Left renal pelvis (tissue), 4 donors: ENCODE measurements around the gene EXOG. TPM values are rescaled to one million over a fixed set of nuclear protein-coding genes. Genes with fewer than 3 reads are reported as not detected.

ENCODE experiments used
- DNase-seq, 4 donors: peaks; one replicate each; pipeline ENCODE4 v3.0.0-alpha.2; 2013; ENCODE audit warnings: low read depth in 4 of 4, low spot score in 3 of 4
- polyA plus RNA-seq, 4 donors: library from polyadenylated mRNA; unstranded; fragments of 120-200 nt; gene quantifications; one replicate each; pipeline ENCODE4 v1.2.1, GENCODE V29; 2013; ENCODE audit not compliant: insufficient read length in 4 of 4

Gene EXOG
- polyA plus RNA-seq, 4 donors: 14.1 to 18.0 (median 15.5) TPM

- no peak for DNase-seq
Observed at GRCh38 chr3:38543586-38543985, 47.4 kb downstream of the EXOG start.

- DNase-seq: no peak
Observed at GRCh38 chr3:38544926-38545325, 48.8 kb downstream of the EXOG start.

- DNase-seq: no peak
Observed at GRCh38 chr3:38545550-38545949, 49.4 kb downstream of the EXOG start.

DNA sequence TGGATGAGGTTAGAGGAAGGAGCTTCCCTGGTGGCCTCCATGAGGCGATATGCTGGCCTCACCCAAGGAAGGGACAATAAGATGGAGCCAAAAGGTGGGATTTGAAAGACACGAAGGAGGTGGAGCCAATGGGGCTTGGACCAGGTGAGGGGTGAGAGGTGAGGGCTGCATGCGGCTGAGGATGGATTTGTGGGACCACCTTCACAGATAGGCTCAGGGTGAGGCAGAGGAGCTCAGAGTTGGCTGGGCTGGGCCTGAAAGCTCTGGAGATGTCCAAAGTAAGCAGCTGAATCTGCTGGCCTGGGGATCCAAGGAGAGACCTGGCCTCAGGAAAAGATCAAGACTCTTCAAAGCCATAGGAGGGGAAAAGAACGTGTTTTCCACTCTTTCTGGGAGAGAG is 49.8 kb downstream of the EXOG start:
- no peak for DNase-seq

- DNase-seq: no peak
Observed at GRCh38 chr3:38548154-38548931, 52.2 kb downstream of the EXOG start.

DNA sequence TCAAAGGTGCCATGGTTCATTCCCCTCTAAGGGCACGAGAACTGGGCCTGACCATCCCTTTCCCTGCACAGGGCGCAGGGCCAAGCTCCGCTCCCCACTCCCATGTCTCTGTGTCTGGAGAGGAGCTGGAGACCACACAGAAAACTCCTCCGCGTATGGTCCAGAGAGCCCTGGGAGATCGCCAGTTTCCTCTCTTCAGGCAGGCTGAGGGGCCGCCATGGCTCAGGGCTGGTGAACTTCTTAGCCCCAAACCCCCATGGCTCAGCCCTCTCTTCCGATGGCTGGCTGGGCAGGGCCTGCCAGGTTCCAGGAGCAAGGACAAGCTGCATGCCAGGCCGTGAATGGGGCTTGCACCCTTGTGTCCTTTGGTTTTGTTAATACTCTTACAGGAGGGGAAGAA is 52.9 kb downstream of the EXOG start:
- no peak for DNase-seq

DNA sequence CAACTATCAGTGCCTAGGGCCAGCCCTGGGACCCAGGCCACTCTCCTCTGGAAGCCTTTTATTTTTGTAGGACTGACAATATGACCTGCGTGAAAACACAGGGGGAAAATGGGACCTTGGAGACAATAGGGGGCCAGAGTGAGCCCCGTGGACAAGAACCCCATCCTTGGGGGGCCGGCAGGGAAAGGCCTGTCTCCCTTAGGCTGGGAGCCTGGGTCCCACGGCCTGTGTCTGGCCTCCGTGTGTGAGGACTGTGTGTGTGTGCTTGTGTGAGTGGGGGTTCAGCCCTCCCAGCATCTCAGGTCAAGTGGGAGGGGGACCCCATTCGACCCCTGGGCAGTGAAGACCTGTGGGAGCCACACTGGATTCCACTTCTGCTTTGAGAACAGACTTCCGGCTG is 53.3 kb downstream of the EXOG start:
- DNase-seq: no peak

DNA sequence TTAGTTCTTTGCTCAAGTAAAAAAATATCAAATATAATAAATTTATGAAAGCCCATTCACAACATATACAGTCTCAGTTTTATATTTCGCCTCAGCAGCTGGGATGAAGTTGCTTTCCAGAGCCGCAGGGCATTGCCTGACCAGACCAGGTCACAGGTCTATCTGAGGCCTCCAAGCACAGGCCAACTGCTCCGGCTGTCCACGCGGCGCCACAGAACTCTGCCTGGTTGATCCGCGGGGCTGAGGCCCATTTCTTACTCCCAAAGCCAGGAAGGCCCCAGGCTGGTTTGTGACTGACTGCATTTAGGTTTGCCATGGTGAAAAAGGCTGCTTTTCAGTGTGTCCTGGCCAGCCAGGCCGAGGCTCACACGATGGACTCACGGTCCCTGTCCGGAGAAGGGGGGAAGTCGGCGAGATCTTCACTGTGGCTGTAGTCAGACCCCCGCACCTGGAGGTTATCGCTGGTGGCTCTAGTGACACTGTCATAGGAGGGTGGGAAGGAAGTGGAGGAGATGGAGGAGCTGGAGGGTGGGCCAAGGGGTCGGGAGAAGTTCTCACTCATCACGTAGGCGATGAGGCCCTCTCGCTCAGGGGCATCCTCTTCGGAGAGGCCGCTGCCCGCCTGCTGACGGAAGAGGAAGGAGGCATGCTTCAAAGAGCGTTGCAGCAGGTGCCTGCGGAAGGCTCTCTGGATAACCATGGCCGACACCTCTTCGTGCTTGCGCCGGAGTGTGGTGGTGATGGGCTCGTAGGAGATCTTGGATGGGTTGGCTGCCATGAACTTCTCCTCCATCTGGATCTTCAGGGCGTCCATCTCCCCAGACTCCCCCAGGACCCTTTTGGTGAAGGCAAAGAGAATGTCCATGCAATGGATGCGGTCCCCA is 54.1 kb downstream of the EXOG start:
- no peak for DNase-seq

GRCh38 chr3:38551026-38551832 is 55.1 kb downstream of the EXOG start:
- no peak for DNase-seq

DNA sequence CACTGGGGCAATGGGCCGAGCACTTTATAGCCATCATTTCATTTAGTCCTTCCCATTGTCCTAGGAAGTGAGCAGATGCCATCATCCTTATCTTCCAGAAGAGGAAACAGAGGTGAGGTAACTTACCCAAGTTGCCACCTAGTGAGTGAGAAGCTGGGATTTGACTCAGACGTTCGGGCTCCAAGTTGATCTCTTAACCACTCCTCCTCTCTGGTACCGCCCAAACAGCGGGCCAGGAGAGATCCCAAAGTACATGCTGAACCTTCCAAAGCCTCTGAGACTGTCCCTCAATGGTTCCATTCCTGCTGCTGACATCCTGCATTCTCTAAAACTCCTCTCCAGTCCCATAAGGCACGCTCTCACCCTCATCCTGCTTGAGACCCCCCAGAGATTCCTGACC is 56.2 kb downstream of the EXOG start:
- no peak for DNase-seq

DNA sequence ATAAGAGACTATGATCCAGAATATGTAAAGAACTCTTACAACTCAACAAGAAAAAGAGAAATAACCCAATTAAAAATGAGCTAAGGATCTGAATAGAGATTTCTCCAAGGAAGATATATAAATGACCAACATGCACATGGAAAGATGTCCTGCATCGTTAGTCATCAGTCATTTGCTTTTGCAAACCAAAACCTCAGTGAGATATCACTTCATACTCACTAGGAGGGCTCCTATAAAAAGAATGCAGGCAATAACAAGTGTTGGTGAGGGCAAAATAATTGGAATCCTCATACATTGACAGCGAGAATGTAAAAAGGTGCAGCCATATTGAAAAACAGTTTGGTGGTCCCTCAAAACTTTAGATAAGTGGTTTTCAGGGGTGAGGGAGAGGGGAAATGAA is 56.9 kb downstream of the EXOG start:
- no peak for DNase-seq

- DNase-seq: no peak
Observed at GRCh38 chr3:38554127-38554827, 58.1 kb downstream of the EXOG start.

GRCh38 chr3:38555149-38555840 is 59.2 kb downstream of the EXOG start:
- no peak for DNase-seq

GRCh38 chr3:38555926-38556325 is 59.8 kb downstream of the EXOG start:
- DNase-seq: no peak

DNA sequence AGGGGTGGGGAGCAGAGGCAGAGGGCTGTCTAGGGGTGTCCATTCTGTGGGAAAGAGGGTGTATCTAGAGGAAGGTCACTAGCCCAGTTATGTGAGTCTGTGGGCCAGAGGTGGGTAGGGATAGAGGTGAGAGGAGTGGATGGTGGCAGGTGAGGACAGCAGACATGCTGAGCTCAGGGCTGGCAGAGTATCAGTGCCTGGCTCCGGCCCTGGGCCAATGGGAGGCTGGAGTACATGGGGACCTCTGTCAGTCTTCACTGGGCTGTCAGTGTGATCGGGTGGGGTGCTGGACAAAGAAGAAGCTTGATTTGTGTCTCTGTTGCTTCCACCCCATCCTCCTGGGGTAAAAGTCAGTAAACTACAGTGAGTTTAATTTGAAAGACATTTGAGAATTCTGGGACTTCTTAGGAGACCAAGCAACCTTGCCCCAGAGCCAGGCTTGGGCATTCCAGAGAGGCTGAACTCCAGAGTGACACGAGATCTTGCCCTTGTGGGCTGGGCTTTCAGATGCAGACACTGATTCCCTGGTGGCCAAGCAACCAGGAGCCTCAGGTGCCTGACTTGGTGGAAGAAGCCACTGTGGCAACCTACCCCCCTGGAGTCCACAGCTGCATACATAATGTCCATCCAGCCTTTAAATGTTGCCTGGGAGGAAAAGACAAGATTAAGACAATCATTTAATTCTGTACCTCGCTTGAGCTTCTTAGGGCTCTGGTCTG is 60.7 kb downstream of the EXOG start:
- no peak for DNase-seq

GRCh38 chr3:38558864-38559263 is 62.7 kb downstream of the EXOG start:
- DNase-seq: no peak

DNA sequence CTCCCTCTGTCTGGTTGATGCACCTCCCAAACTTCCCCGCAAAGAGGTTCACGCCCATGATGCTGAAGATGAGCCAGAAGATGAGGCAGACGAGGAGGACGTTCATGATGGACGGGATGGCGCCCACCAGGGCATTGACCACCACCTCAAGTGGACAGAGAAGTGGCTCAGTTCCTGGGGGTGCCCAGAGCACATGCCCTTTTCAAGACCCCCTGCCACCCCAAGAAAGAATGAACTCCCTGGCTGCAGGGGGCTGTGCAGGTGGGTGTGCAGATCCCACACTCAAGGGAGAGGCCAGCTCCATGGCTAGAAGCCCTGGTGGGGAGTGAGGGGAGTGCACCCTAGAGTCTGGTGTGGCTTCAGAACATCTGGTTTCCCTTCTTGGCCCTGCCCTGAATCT is 64.1 kb downstream of the EXOG start:
- DNase-seq: no peak

GRCh38 chr3:38560996-38561717 is 65.0 kb downstream of the EXOG start:
- no peak for DNase-seq
